GM23248 (cell line): ENCODE data around the gene GRM6. TPM values are rescaled to one million over a fixed set of nuclear protein-coding genes. Genes with fewer than 3 reads are reported as not detected.
A peak's percentile ranks its signal among the peaks of the same experiment; 100 is the strongest.

Experiments used
- DNase-seq: peaks from one replicate; pipeline ENCODE4 v3.0.0-alpha.2; 2015
- H2AFZ ChIP-seq: fragments of 200-600 bp; sonication (generic); 2 replicates; pipeline ENCODE4 v1.6.1; 2016; ENCODE audit warnings: antibody characterized with exemption
- H3F3A ChIP-seq: fragments of 200-600 bp; sonication (generic); 2 replicates; pipeline ENCODE4 v1.6.1; 2016; ENCODE audit warnings: mild to moderate bottlenecking, antibody characterized with exemption, mixed run types; ENCODE audit not compliant: insufficient read depth
- H3K27ac ChIP-seq: fragments of 200-600 bp; sonication (generic); 2 replicates; pipeline ENCODE4 v1.5.1; 2016; ENCODE audit warnings: mild to moderate bottlenecking
- H3K27me3 ChIP-seq: fragments of 200-600 bp; sonication (generic); replicated peaks from 2 replicates; pipeline ENCODE4 v1.6.1; 2016; ENCODE audit warnings: mild to moderate bottlenecking; ENCODE audit not compliant: insufficient read depth
- H3K36me3 ChIP-seq: fragments of 200-600 bp; sonication (generic); 2 replicates; pipeline ENCODE4 v1.6.1; 2016; ENCODE audit warnings: low read depth, mild to moderate bottlenecking
- H3K4me1 ChIP-seq: fragments of 200-600 bp; sonication (generic); 2 replicates; pipeline ENCODE4 v1.6.1; 2016; ENCODE audit warnings: mild to moderate bottlenecking; ENCODE audit not compliant: insufficient read depth
- H3K4me2 ChIP-seq: fragments of 200-600 bp; sonication (generic); one replicate; pipeline ENCODE4 v1.6.1; 2016; ENCODE audit warnings: mild to moderate bottlenecking; ENCODE audit not compliant: unreplicated experiment
- H3K4me3 ChIP-seq: fragments of 200-600 bp; sonication (generic); 2 replicates; pipeline ENCODE4 v1.5.1; 2016; ENCODE audit warnings: mild to moderate bottlenecking
- H3K79me2 ChIP-seq: fragments of 200-600 bp; sonication (generic); 2 replicates; pipeline ENCODE4 v1.6.1; 2016; ENCODE audit warnings: mild to moderate bottlenecking; ENCODE audit not compliant: insufficient read depth
- H3K9ac ChIP-seq: fragments of 200-600 bp; sonication (generic); 2 replicates; pipeline ENCODE4 v1.6.1; 2016; ENCODE audit warnings: mild to moderate bottlenecking
- H3K9me2 ChIP-seq: fragments of 200-600 bp; sonication (generic); 2 replicates; pipeline ENCODE4 v1.6.1; 2016; ENCODE audit warnings: mixed run types, mild to moderate bottlenecking, moderate library complexity; ENCODE audit not compliant: insufficient read depth
- H3K9me3 ChIP-seq: fragments of 200-600 bp; sonication (generic); one replicate; pipeline ENCODE4 v1.6.1; 2017; ENCODE audit warnings: low read depth
- H4K20me1 ChIP-seq: fragments of 200-600 bp; sonication (generic); 2 replicates; pipeline ENCODE4 v1.6.0; 2016; ENCODE audit not compliant: insufficient read depth
- EZH2 ChIP-seq: fragments of 200-600 bp; sonication (generic); IDR thresholded peaks from 2 replicates; pipeline ENCODE4 v1.6.1; 2018; ENCODE audit warnings: antibody characterized with exemption, mild to moderate bottlenecking; ENCODE audit not compliant: insufficient read depth, poor library complexity, severe bottlenecking
- EZH2phosphoT487 ChIP-seq: fragments of 200-600 bp; sonication (generic); IDR thresholded peaks from 2 replicates; pipeline ENCODE4 v1.6.1; 2018; ENCODE audit warnings: antibody characterized with exemption, moderate library complexity, mild to moderate bottlenecking, low read depth; ENCODE audit not compliant: insufficient read depth
- WGBS, 2 experiments: methylation state at CpG; one replicate each; pipeline ENCODE4 v1.1.6; 2015 to 2017; ENCODE audit warnings: low lambda C conversion rate in 2 of 2, low coverage in 1 of 2; ENCODE audit errors: missing lambda C conversion rate in 2 of 2; 5-methylcytosine and 5-hydroxymethylcytosine counted together
- in situ Hi-C: fragments of 300-500 bp; cut with MboI; formaldehyde crosslinking; loops from 2 replicates; pipeline ENCODE4 v1.15.0; 2020
- polyA plus RNA-seq: library from polyadenylated mRNA; unstranded; fragments of >200 nt; fragmentation: Nextera tagmentation; extraction: Ambion mirVana; gene quantifications from 2 replicates; pipeline ENCODE4 v1.2.1, GENCODE V29; 2016
- total RNA-seq: library from RNA; depleted of rRNA; stranded (reverse); fragments of >200 nt; shearing (Covaris generic); gene quantifications from 2 replicates; pipeline ENCODE4 v1.2.3, GENCODE V29; 2014

GRM6 gene
- total and polyA plus RNA-seq, 2 experiments from 2014 or later, result 0.04 TPM; not detected in 1

DNA sequence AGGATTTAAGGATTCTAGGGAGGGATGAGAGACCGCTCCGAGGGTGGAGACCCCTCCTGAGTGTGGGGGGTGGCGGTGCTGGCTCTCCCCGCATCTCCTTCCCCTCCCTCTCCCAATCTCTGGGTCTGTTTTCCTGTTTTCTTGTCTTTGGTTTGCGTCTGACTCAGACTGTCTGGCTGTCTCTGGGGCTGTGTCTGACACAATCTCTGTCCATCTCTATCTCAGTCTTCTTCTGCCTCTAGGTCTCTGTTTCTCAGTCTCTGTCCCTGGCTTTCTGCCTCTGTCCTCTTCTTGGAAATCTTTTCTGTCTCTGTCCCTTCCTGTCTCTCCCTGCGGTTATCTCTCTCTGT is 196 bp upstream of the GRM6 start:
- Histone ChIP-seq H3K27ac (no peak overlapping the region), H3K79me2 (no peaks in the 10 kb centered on the region), H3K4me1 (no peaks in the 10 kb centered on the region), H4K20me1 (no peaks in the 10 kb centered on the region), H3K36me3 (no peaks in the 10 kb centered on the region), H3K9me3 (no peaks in the 10 kb centered on the region), H3K9ac (no peak overlapping the region), H3K27me3 (no peaks in the 10 kb centered on the region), H3K4me2 (no peak overlapping the region), H3F3A (no peaks in the 10 kb centered on the region), H2AFZ (no peak overlapping the region), H3K4me3 (no peak overlapping the region), H3K9me2 (no peaks in the 10 kb centered on the region)
- 3 to 5% methylated on average over 6 of the region's 6 CpGs for WGBS, 2 experiments
- DNase-seq, result peak; percentile 9
- in situ Hi-C loops, result no loop called here
- TF ChIP-seq EZH2phosphoT487 (no peak), EZH2 (no peak)

DNA sequence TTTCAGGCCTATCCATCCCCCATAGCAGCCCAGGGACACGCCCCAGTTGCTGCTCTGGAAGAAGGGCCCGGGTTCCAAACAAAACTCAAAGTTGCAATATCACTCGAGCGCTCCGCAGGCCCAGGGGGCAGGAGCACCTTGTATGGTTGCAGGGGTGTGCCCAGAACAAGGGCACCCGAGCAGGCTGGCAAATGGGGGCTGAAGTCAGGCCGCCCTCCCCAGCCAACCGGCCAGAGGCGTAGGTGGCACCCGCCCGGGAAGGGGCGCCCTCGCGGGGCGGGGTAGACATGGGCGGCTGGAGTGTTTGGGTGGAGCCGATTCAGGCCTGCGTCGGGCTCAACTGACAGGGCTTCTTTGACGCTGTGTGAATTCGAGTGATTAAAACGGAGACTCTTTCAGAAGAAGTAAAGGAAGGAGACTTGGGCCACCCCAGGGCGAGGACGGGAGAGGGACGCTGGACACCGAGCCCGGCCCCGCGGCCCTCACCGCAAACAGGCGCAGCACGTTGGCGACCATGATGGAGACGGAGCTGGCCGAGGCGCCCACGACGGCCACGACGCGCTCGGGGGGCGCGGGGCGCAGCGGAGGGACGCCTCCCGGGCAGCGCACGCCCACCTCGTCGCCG is 1.1 kb downstream of the GRM6 start:
- Histone ChIP-seq H3K27ac (no peak overlapping the region), H3K9ac (no peak overlapping the region), H3K9me3 (no peaks in the 10 kb centered on the region), H4K20me1 (no peaks in the 10 kb centered on the region), H3F3A (no peaks in the 10 kb centered on the region), H3K9me2 (no peaks in the 10 kb centered on the region), H3K4me2 (no peak overlapping the region), H2AFZ (no peak overlapping the region), H3K79me2 (no peaks in the 10 kb centered on the region), H3K27me3 (no peaks in the 10 kb centered on the region), H3K4me1 (no peaks in the 10 kb centered on the region), H3K4me3 (no peak overlapping the region), H3K36me3 (no peaks in the 10 kb centered on the region)
- in situ Hi-C loops, result no loop called here
- TF ChIP-seq EZH2phosphoT487, result no peak
- TF ChIP-seq EZH2, result no peak
- 31 to 45% methylated on average over 27 to 39 of the region's 53 CpGs for WGBS, 2 experiments
- DNase-seq, result no peak

DNA sequence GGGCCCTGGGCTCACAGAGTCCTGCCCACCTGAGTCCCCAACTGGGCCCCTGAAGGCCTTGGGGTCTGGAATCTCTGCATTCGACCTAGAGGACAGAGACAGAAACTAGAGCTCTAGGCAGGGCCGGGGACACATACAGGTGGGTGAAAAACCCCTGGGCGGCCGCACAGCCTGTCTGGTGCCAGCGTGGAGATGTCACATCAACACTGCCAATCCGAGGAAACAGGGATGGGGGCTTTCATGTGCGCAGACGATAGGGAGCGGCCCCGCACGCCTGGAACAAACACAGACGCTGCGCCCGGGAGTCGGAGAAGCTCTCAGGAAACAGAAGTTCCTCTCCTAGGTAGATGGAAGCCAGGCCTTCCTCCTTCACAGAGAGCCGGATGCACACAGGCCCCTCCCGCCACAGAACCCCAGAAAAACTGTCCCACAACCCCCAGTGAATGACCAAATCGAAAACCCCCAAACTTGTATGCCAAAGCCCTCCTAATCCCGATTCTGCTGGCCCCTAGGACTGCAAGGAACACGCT is 1.8 kb downstream of the GRM6 start:
- 42 to 49% methylated on average over 17 to 20 of the region's 20 CpGs for WGBS, 2 experiments
- no peak overlapping the region for H3K9ac ChIP-seq
- H3K27me3 ChIP-seq, result no peaks in the 10 kb centered on the region
- in situ Hi-C loops, result no loop called here
- no peaks in the 10 kb centered on the region for H4K20me1 ChIP-seq
- no peaks in the 10 kb centered on the region for H3K9me2 ChIP-seq
- no peaks in the 10 kb centered on the region for H3K79me2 ChIP-seq
- H3K9me3 ChIP-seq, result no peaks in the 10 kb centered on the region
- no peak overlapping the region for H3K27ac ChIP-seq
- no peak overlapping the region for H3K4me3 ChIP-seq
- H3K4me2 ChIP-seq, result no peak overlapping the region
- no peaks in the 10 kb centered on the region for H3K4me1 ChIP-seq
- TF ChIP-seq EZH2phosphoT487 (no peak), EZH2 (no peak)
- no peak for DNase-seq
- H3K36me3 ChIP-seq, result no peaks in the 10 kb centered on the region
- no peak overlapping the region for H2AFZ ChIP-seq
- H3F3A ChIP-seq, result no peaks in the 10 kb centered on the region

DNA sequence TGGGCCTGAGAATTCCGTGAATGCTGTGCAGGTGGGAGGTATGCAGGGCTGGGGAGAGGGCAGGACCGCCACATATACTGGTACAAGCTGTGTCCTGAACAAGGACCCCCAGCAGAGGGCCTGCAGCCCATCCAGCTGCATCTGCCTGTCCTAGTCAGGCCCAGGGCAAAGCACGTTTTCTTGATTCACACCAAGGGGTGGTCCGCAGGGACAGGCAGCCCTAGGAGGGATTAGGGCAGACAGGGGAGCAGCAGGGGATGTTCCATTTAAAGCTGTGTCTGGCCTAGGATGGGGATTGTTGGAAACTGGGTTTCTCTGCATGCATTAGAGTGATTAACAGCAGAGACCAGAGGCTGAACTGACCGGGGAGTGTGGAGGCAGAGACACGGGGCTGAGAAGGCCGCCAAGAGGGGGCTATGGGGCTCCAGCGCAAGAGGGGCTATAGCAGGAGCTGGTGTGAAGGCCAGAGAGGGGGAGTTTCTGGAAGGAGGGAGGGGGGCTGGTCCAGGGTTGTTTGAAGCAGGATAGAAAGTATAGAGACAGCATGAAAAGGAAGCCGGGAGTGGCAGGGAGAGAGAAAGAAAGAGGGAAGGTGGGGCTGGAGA is 2.7 kb downstream of the GRM6 start:
- Histone ChIP-seq H3K9me3 (no peaks in the 10 kb centered on the region), H3K27ac (no peak overlapping the region), H3K9me2 (no peaks in the 10 kb centered on the region), H2AFZ (no peak overlapping the region), H3K4me3 (no peak overlapping the region), H3K36me3 (no peaks in the 10 kb centered on the region), H3K4me1 (no peaks in the 10 kb centered on the region), H3K79me2 (no peaks in the 10 kb centered on the region), H3K27me3 (no peaks in the 10 kb centered on the region), H3F3A (no peaks in the 10 kb centered on the region), H3K9ac (no peak overlapping the region), H4K20me1 (no peaks in the 10 kb centered on the region), H3K4me2 (no peak overlapping the region)
- no peak for DNase-seq
- TF ChIP-seq EZH2phosphoT487 (no peak), EZH2 (no peak)
- in situ Hi-C loops, result no loop called here
- WGBS, 2 experiments, result 33 to 35% methylated on average over 9 of the region's 9 CpGs
